ENCODE data around the gene HSDL1. TPM values are rescaled to one million over a fixed set of nuclear protein-coding genes. Genes with fewer than 3 reads are reported as not detected.

The HSDL1 gene
- total and polyA plus RNA-seq, 10 of the 15 experiments (the other 5 are each of a cell fraction or from before 2014, with no cell fraction given): 2.0 to 13.4 (median 5.6) TPM

- H3K27ac ChIP-seq (ENCODE audit: control insufficient read depth, insufficient read depth): no peak overlapping the region
- intact Hi-C loops (cut with micrococcal nuclease; ENCODE audit: unreplicated experiment) (no loop called here), in situ Hi-C loops (cut with MboI) (loop anchor here (5.0 kb wide), 1 partner anchor 54 kb away; no protein-coding TSS in a partner anchor)
- H4K20me1 ChIP-seq (ENCODE audit: control insufficient read depth, insufficient read depth): no peaks in the 10 kb centered on the region
- SMC1A ChIA-PET (ENCODE audit: uncharacterized antibody, unreplicated experiment): interaction anchor here (1.1 to 1.6 kb wide), 3 partner anchors 8 to 46 kb away, joined by 3 read pairs; partner anchors contain the start of gene TAF1C
- H3K36me3 ChIP-seq (ENCODE audit: control insufficient read depth in 2 of 2, insufficient read depth in 2 of 2, low read length in 1 of 2): no peaks in the 10 kb centered on the region
- DNase-seq (ENCODE audit: low read depth, low spot score) (no peak), FAIRE-seq (no peak), ATAC-seq (peak; percentile 29)
- TF ChIP-seq SMC3 (IDR thresholded peaks at IDR 0.05; ENCODE audit: borderline replicate concordance, low read length) (peak; percentile 9; the same call in 1 of the 2 replicates), CTCF (IDR thresholded peaks at IDR 0.05 in 2 of 3, conservative IDR thresholded peaks at IDR 0.05 in 1 of 3; ENCODE audit: control insufficient read depth in 2 of 3, extremely low read depth in 1 of 3, insufficient read depth in 1 of 3, low read depth in 3 of 3, low read length in 3 of 3) (peak in 2 of 3 experiments; percentile 31 to 42; a peak in 2 of 6 replicates), NBN (IDR thresholded peaks at IDR 0.05) (no peak), TCF3 (IDR thresholded peaks at IDR 0.05; ENCODE audit: borderline replicate concordance, insufficient read depth, low read depth, low read length) (no peak), BHLHE40 (IDR thresholded peaks at IDR 0.05; ENCODE audit: borderline replicate concordance in 1 of 2, low read depth in 2 of 2, low read length in 1 of 2) (peak; percentile 39 to 76; a peak in 2 of 4 replicates), ZSCAN29 (IDR thresholded peaks at IDR 0.05) (no peak)
- TSS peak; percentile 43 for BruUV-seq (replicated peaks)
- no peak overlapping the region for H3K4me2 ChIP-seq (ENCODE audit: control insufficient read depth, insufficient read depth)
- H3K27me3 ChIP-seq (replicated peaks in 1 of 2; ENCODE audit: control insufficient read depth in 2 of 2, insufficient read depth in 2 of 2, low read length in 1 of 2): no peaks in the 10 kb centered on the region
- peaks cover 11% of the 10 kb centered on the region for H3K4me1 ChIP-seq (ENCODE audit: control insufficient read depth, insufficient read depth, low read length)
- WGBS (ENCODE audit: insufficient coverage, insufficient replicate concordance, low lambda C conversion rate, missing lambda C conversion rate): 50% methylated on average over 13 of the region's 13 CpGs
- no peak overlapping the region for H3K9ac ChIP-seq (ENCODE audit: control insufficient read depth, insufficient read depth, low read length)
- no peaks in the 10 kb centered on the region for H3K9me3 ChIP-seq (replicated peaks; ENCODE audit: control insufficient read depth, insufficient read depth, low read length)
- POLR2A ChIA-PET: no interaction called here
- no peak overlapping the region for H2AFZ ChIP-seq (ENCODE audit: control insufficient read depth, low read depth, low read length)
- H3K4me3 ChIP-seq: no peak overlapping the region
- RAD21 ChIA-PET (ENCODE audit: unreplicated experiment): interaction anchor here (0.9 to 1.5 kb wide), 2 partner anchors 46 to 53 kb away, joined by 3 read pairs; partner anchors contain the start of gene TAF1C
- peaks cover 1% of the 10 kb centered on the region for H3K79me2 ChIP-seq (ENCODE audit: control insufficient read depth, insufficient read depth, low read length)
- CTCF ChIA-PET: interaction anchor here (1.5 to 1.7 kb wide), 2 partner anchors 46 to 56 kb away, joined by 5 to 7 read pairs; partner anchors contain the start of gene TAF1C
Measured at GRCh38 chr16:84141143-84141670, 3.8 kb downstream of the HSDL1 start.
